ENCODE data around the gene ZFP91.

ZFP91 gene

GRCh38 chr11:58645854-58646253, 67.0 kb downstream of the ZFP91 start:
- no peak overlapping the region for H3K4me3 ChIP-seq (ENCODE audit: low read depth, low read length)
- DNase-seq (ENCODE audit: low read depth), result no peak
- no peak for TF ChIP-seq CTCF (IDR thresholded peaks at IDR 0.05; ENCODE audit: insufficient read depth, low read depth, low read length, missing control alignments)

- peak; percentile 82 for DNase-seq (ENCODE audit: low read depth)
- TF ChIP-seq CTCF (IDR thresholded peaks at IDR 0.05; ENCODE audit: insufficient read depth, low read depth, low read length, missing control alignments), result no peak
- no peak overlapping the region for H3K4me3 ChIP-seq (ENCODE audit: low read depth, low read length)
Observed at GRCh38 chr11:58647141-58647699, 68.4 kb downstream of the ZFP91 start.

GRCh38 chr11:58647866-58648265, 69.0 kb downstream of the ZFP91 start:
- peak; percentile 18 for DNase-seq (ENCODE audit: low read depth)
- no peak for TF ChIP-seq CTCF (IDR thresholded peaks at IDR 0.05; ENCODE audit: insufficient read depth, low read depth, low read length, missing control alignments)
- no peak overlapping the region for H3K4me3 ChIP-seq (ENCODE audit: low read depth, low read length)

GRCh38 chr11:58649623-58650022, 70.8 kb downstream of the ZFP91 start:
- H3K4me3 ChIP-seq (ENCODE audit: low read depth, low read length), result no peak overlapping the region
- no peak for DNase-seq (ENCODE audit: low read depth)
- no peak for TF ChIP-seq CTCF (IDR thresholded peaks at IDR 0.05; ENCODE audit: insufficient read depth, low read depth, low read length, missing control alignments)

- no peak for DNase-seq (ENCODE audit: low read depth)
- H3K4me3 ChIP-seq (ENCODE audit: low read depth, low read length), result no peak overlapping the region
- no peak for TF ChIP-seq CTCF (IDR thresholded peaks at IDR 0.05; ENCODE audit: insufficient read depth, low read depth, low read length, missing control alignments)
Observed at GRCh38 chr11:58650496-58650895, 71.6 kb downstream of the ZFP91 start.

GRCh38 chr11:58652726-58653280, 73.9 kb downstream of the ZFP91 start:
- no peak overlapping the region for H3K4me3 ChIP-seq (ENCODE audit: low read depth, low read length)
- DNase-seq (ENCODE audit: low read depth), result no peak
- TF ChIP-seq CTCF (IDR thresholded peaks at IDR 0.05; ENCODE audit: insufficient read depth, low read depth, low read length, missing control alignments), result no peak
